ENCODE results near the gene CIB4. TPM values are rescaled to one million over a fixed set of nuclear protein-coding genes. Genes with fewer than 3 reads are reported as not detected.

CIB4 gene
- total and polyA plus RNA-seq, 2 of the 4 experiments (the other 2 are of a cell fraction), result not detected

DNA sequence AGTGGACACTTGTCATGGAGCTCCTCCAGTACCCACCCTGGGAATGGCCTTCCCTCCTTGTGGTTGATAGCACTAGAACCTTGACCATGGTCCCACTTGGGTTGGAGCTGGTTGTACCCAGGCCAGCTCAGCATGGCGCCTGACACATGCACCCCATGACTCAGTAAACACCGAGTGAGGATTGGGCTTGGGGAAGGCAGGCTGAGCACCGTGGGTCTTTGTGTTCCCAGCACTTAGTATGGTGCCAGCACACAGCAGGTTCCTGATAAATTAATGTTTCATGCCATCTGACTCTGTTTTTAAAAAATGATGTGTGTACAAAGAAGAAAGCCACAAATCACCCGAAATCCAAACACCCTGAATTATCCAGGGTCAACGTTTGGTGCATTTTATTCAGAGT, 69.8 kb downstream of the CIB4 start:
- Histone ChIP-seq H3K4ac (ENCODE audit: low read depth, low read length) (no peak overlapping the region), H3K9ac (ENCODE audit: low read depth, low read length) (no peak overlapping the region), H3K14ac (replicated peaks; ENCODE audit: low read depth, low read length) (no peak overlapping the region), H2BK5ac (ENCODE audit: low read depth, low read length, poor library complexity, severe bottlenecking) (no peak overlapping the region), H4K20me1 (ENCODE audit: insufficient read depth, low read length) (no peaks in the 10 kb centered on the region), H3K4me2 (ENCODE audit: low read depth, low read length) (no peak overlapping the region), H3K9me1 (ENCODE audit: insufficient read depth, low read length) (no peaks in the 10 kb centered on the region), H2AFZ (replicated peaks; ENCODE audit: low read length, poor library complexity) (no peak overlapping the region), H4K8ac (ENCODE audit: low read depth in 2 of 2, low read length in 2 of 2) (no peak overlapping the region), H3K79me1 (ENCODE audit: low read depth in 1 of 2, low read length in 2 of 2) (no peaks in the 10 kb centered on the region), H3K27ac (ENCODE audit: insufficient read depth, low read length) (no peak overlapping the region), H2AK5ac (ENCODE audit: low read depth, low read length) (no peak overlapping the region), H3K4me3 (ENCODE audit: insufficient read depth, low read depth, low read length) (no peak overlapping the region), H2BK20ac (ENCODE audit: low read depth, low read length) (no peak overlapping the region), H3K36me3 (ENCODE audit: control insufficient read depth, insufficient read depth, low read length) (no peaks in the 10 kb centered on the region), H2BK120ac (ENCODE audit: low read depth, low read length) (no peak overlapping the region), H4K91ac (ENCODE audit: insufficient read depth, low read depth, low read length) (no peak overlapping the region), H3K4me1 (ENCODE audit: control insufficient read depth, insufficient read depth, low read length) (no peaks in the 10 kb centered on the region), H4K5ac (ENCODE audit: low read depth, low read length) (no peak overlapping the region), H3K18ac (ENCODE audit: low read depth, low read length) (no peak overlapping the region), H3K56ac (ENCODE audit: extremely low read depth, insufficient read depth, low read length) (no peak overlapping the region), H3K27me3 (ENCODE audit: control insufficient read depth, insufficient read depth, low read length) (peaks cover 66% of the 10 kb centered on the region), H3K23ac (ENCODE audit: low read depth, low read length) (no peak overlapping the region), H3K9me3 (ENCODE audit: control insufficient read depth, insufficient read depth, low read length) (no peaks in the 10 kb centered on the region), H2BK15ac (ENCODE audit: low read depth, low read length) (no peak overlapping the region), H2AK9ac (replicated peaks; ENCODE audit: low read depth, low read length, poor library complexity) (no peak overlapping the region)
- in situ Hi-C loops (cut with MboI; ENCODE audit: low sequenced_read_pairs), result no loop called here
- 40% methylated on average over 1 of the region's 5 CpGs; no CpG with 5 or more reads in 1 of the 2 experiments for WGBS, 2 experiments (ENCODE audit: extremely low coverage in 2 of 2, insufficient read length in 1 of 2)
- ChIA-PET CTCF (no interaction called here), POLR2A (ENCODE audit: unreplicated experiment) (no interaction called here)
- no TSS peak for BruUV-seq (replicated peaks)
- intact Hi-C loops (cut with micrococcal nuclease), result loop anchor here (10.0 kb wide), 1 partner anchor 327 kb away; the partner anchor contains the start of genes HADHA and HADHB
- ATAC-seq (ENCODE audit: low read depth) (no peak), DNase-seq (no peak)
- TF ChIP-seq, protein P1, sequence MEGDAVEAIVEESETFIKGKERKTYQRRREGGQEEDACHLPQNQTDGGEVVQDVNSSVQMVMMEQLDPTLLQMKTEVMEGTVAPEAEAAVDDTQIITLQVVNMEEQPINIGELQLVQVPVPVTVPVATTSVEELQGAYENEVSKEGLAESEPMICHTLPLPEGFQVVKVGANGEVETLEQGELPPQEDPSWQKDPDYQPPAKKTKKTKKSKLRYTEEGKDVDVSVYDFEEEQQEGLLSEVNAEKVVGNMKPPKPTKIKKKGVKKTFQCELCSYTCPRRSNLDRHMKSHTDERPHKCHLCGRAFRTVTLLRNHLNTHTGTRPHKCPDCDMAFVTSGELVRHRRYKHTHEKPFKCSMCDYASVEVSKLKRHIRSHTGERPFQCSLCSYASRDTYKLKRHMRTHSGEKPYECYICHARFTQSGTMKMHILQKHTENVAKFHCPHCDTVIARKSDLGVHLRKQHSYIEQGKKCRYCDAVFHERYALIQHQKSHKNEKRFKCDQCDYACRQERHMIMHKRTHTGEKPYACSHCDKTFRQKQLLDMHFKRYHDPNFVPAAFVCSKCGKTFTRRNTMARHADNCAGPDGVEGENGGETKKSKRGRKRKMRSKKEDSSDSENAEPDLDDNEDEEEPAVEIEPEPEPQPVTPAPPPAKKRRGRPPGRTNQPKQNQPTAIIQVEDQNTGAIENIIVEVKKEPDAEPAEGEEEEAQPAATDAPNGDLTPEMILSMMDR (conservative IDR thresholded peaks at IDR 0.05; ENCODE audit: low read depth, low read length), result no peak
- dilution Hi-C loops (cut with HindIII; ENCODE audit: low sequenced_read_pairs, unreplicated experiment), result no loop called here

Measured in IMR-90 (cell line).